NB4 (cell line): ENCODE data around the gene ZNF609.

Experiments
- CTCF ChIP-seq: IDR thresholded peaks from one replicate; pipeline ENCODE4 v1.5.1; 2012; ENCODE audit warnings: low read depth, low read length
- MYC ChIP-seq: IDR thresholded peaks from 2 replicates; pipeline ENCODE4 v1.6.1; 2011; ENCODE audit warnings: low read depth, low read length
- POLR2A ChIP-seq: IDR thresholded peaks from 2 replicates; pipeline ENCODE4 v1.6.1; 2011; ENCODE audit warnings: mild to moderate bottlenecking; ENCODE audit not compliant: insufficient read length; ENCODE audit errors: extremely low read depth

- TF ChIP-seq CTCF (no peak), POLR2A (no peak), MYC (no peak)
Observed at GRCh38 chr15:64600794-64601193, 140.4 kb downstream of the ZNF609 start.
